Testis (tissue), 3 donors: ENCODE data around the gene VPS13C. TPM values are rescaled to one million over a fixed set of nuclear protein-coding genes. Genes with fewer than 3 reads are reported as not detected.

ENCODE experiments used
- DNase-seq: peaks from one replicate; pipeline ENCODE4 v3.0.0-alpha.2; 2019
- H3K27ac ChIP-seq, 2 donors: fragments of 200-600 bp; sonication (generic); one replicate each; pipeline ENCODE4 v1.5.1; 2019
- H3K27me3 ChIP-seq: fragments of 200-600 bp; sonication (generic); one replicate; pipeline ENCODE4 v1.5.1; 2019
- H3K36me3 ChIP-seq: fragments of 200-600 bp; sonication (generic); one replicate; pipeline ENCODE4 v1.5.1; 2017; ENCODE audit warnings: low read depth; ENCODE audit errors: missing control alignments
- H3K4me1 ChIP-seq: fragments of 200-600 bp; sonication (generic); one replicate; pipeline ENCODE4 v1.5.1; 2019
- H3K4me3 ChIP-seq, 2 donors: fragments of 200-600 bp; sonication (generic); one replicate each; pipeline ENCODE4 v1.5.1; 2017 to 2019
- H3K9me3 ChIP-seq: fragments of 200-600 bp; sonication (generic); one replicate; pipeline ENCODE4 v1.5.1; 2017
- CTCF ChIP-seq, 3 experiments: fragments of 450-650 bp in 2 of 3; fragments of 200-600 bp in 1 of 3; sonication (generic) in 1 of 3; IDR thresholded peaks; one replicate each; pipeline ENCODE4 v1.5.1; 2016 to 2019; ENCODE audit warnings: antibody characterized with exemption in 3 of 3, mild to moderate bottlenecking in 2 of 3, moderate library complexity in 1 of 3
- POLR2A ChIP-seq: fragments of 450-650 bp; IDR thresholded peaks from one replicate; pipeline ENCODE4 v1.6.1; 2017; ENCODE audit warnings: antibody characterized with exemption, mild to moderate bottlenecking, moderate library complexity
- WGBS, 2 donors: methylation state at CpG; one replicate each; pipeline ENCODE4 v1.1.5; 2018; 5-methylcytosine and 5-hydroxymethylcytosine counted together
- intact Hi-C: fragments of 100-400 bp; cut with DNase I; formaldehyde crosslinking; loops from one replicate; pipeline ENCODE4 v1.15.1; 2023; ENCODE audit warnings: low total_unique reads
- polyA plus RNA-seq: library from polyadenylated mRNA; stranded (reverse); fragments of 350-450 nt; fragmentation: Illumina TruSeq; extraction: RNeasy Lipid Tissue Mini Kit (QIAGEN cat#74804); gene quantifications from one replicate; pipeline ENCODE4 v1.2.3, GENCODE V29; 2014; ENCODE audit warnings: low read depth, low replicate concordance; ENCODE audit not compliant: insufficient read depth
- total RNA-seq, 2 donors: library from RNA; depleted of rRNA; stranded (reverse); fragments of >200 nt; gene quantifications; one replicate each; pipeline ENCODE4 v1.2.3, GENCODE V29; 2016

VPS13C gene
- total and polyA plus RNA-seq, 3 donors from 2014 or later, result 21.3 to 89.1 (median 86.1) TPM

- 67 to 85% methylated on average over 2 of the region's 2 CpGs for WGBS, 2 donors
- H3K4me1 ChIP-seq, result no peaks in the 10 kb centered on the region
- DNase-seq, result no peak
- intact Hi-C loops, result no loop called here
- H3K4me3 ChIP-seq, result no peak overlapping the region
- H3K9me3 ChIP-seq, result no peaks in the 10 kb centered on the region
- no peaks in the 10 kb centered on the region for H3K36me3 ChIP-seq
- TF ChIP-seq CTCF (IDR thresholded peaks at IDR 0.05), result no peak
- no peak for TF ChIP-seq POLR2A
- no peaks in the 10 kb centered on the region for H3K27me3 ChIP-seq
- no peak overlapping the region for H3K27ac ChIP-seq
Measured at GRCh38 chr15:62047282-62047827, 12.9 kb downstream of the VPS13C start.

GRCh38 chr15:62046078-62046743 is 14.0 kb downstream of the VPS13C start:
- intact Hi-C loops, result no loop called here
- Histone ChIP-seq H3K27ac (no peak overlapping the region), H3K27me3 (no peaks in the 10 kb centered on the region), H3K4me3 (no peak overlapping the region), H3K9me3 (no peaks in the 10 kb centered on the region), H3K4me1 (no peaks in the 10 kb centered on the region), H3K36me3 (no peaks in the 10 kb centered on the region)
- TF ChIP-seq POLR2A (no peak), CTCF (IDR thresholded peaks at IDR 0.05) (no peak)
- no peak for DNase-seq
- 85 to 88% methylated on average over 5 of the region's 5 CpGs for WGBS, 2 donors

GRCh38 chr15:62035256-62035924 is 24.9 kb downstream of the VPS13C start:
- intact Hi-C loops, result no loop called here
- no peaks in the 10 kb centered on the region for H3K36me3 ChIP-seq
- 78% methylated on average over 2 of the region's 2 CpGs for WGBS, 2 donors
- H3K27me3 ChIP-seq, result no peaks in the 10 kb centered on the region
- no peak for DNase-seq
- no peak overlapping the region for H3K4me3 ChIP-seq
- H3K4me1 ChIP-seq, result no peaks in the 10 kb centered on the region
- no peaks in the 10 kb centered on the region for H3K9me3 ChIP-seq
- H3K27ac ChIP-seq, result no peak overlapping the region
- TF ChIP-seq POLR2A, result no peak

- 89 to 93% methylated on average over 5 of the region's 5 CpGs for WGBS, 2 donors
- Histone ChIP-seq H3K36me3 (no peaks in the 10 kb centered on the region), H3K27ac (no peak overlapping the region), H3K9me3 (no peaks in the 10 kb centered on the region), H3K27me3 (no peaks in the 10 kb centered on the region), H3K4me1 (no peaks in the 10 kb centered on the region), H3K4me3 (no peak overlapping the region)
- no peak for DNase-seq
- no peak for TF ChIP-seq CTCF (IDR thresholded peaks at IDR 0.05)
- TF ChIP-seq POLR2A, result no peak
- intact Hi-C loops, result no loop called here
Measured at GRCh38 chr15:62027916-62028315, 32.3 kb downstream of the VPS13C start.

GRCh38 chr15:62027263-62027565 is 33.0 kb downstream of the VPS13C start:
- DNase-seq, result no peak
- no peaks in the 10 kb centered on the region for H3K4me1 ChIP-seq
- H3K4me3 ChIP-seq, result no peak overlapping the region
- no peak for TF ChIP-seq POLR2A
- no peak for TF ChIP-seq CTCF (IDR thresholded peaks at IDR 0.05)
- 57 to 77% methylated on average over 3 of the region's 3 CpGs for WGBS, 2 donors
- no peaks in the 10 kb centered on the region for H3K36me3 ChIP-seq
- no peaks in the 10 kb centered on the region for H3K9me3 ChIP-seq
- intact Hi-C loops, result no loop called here
- H3K27ac ChIP-seq, result no peak overlapping the region
- H3K27me3 ChIP-seq, result no peaks in the 10 kb centered on the region
